ENCODE results near the gene PLAU.
"Not testable (repeated sequence)": the region's sequence is repeated elsewhere in the genome, so short reads cannot be mapped to it uniquely, and the experiment has no call there.

The PLAU gene

DNA sequence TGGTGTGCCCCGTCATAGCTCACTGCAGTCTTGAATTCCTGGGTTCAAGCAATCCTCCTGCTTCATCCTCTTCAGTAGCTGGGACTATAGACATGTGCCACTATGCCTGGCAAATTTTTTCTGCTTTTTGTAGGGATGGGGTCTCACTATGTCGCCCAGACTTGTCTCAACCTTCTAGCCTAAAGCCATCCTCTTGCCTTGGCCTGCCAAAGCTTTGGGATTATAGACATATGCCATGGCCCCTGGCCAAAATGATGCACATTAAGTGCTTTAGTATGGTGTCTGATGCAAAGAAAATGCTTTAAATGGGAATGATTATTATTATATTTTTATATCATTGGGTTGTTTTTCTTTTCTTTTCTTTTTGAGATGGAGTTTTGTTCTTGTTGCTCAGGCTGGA is 53.8 kb downstream of the PLAU start:
- Histone ChIP-seq H3K36me3 (ENCODE audit: control insufficient read depth, low read length) (no peaks in the 10 kb centered on the region), H3K27me3 (ENCODE audit: control insufficient read depth, low read length) (no peaks in the 10 kb centered on the region), H4K20me1 (ENCODE audit: control insufficient read depth, insufficient read depth, low read depth, low read length) (no peaks in the 10 kb centered on the region), H3K9me3 (ENCODE audit: control insufficient read depth, insufficient read depth, low read length) (no peaks in the 10 kb centered on the region), H3K4me2 (ENCODE audit: low read length) (no peak overlapping the region), H3K79me2 (ENCODE audit: control insufficient read depth, low read length) (no peaks in the 10 kb centered on the region), H3K4me1 (ENCODE audit: control insufficient read depth, low read length) (peaks cover 23% of the 10 kb centered on the region), H3F3A (ENCODE audit: control insufficient read depth, insufficient read depth) (peaks cover 10% of the 10 kb centered on the region), H3K4me3 (ENCODE audit: low read length) (no peak overlapping the region), H3K27ac (ENCODE audit: low read depth, low read length) (no peak overlapping the region), H3K9me2 (replicated peaks; ENCODE audit: control insufficient read depth, low read length) (no peaks in the 10 kb centered on the region)
- TF ChIP-seq, protein P1, sequence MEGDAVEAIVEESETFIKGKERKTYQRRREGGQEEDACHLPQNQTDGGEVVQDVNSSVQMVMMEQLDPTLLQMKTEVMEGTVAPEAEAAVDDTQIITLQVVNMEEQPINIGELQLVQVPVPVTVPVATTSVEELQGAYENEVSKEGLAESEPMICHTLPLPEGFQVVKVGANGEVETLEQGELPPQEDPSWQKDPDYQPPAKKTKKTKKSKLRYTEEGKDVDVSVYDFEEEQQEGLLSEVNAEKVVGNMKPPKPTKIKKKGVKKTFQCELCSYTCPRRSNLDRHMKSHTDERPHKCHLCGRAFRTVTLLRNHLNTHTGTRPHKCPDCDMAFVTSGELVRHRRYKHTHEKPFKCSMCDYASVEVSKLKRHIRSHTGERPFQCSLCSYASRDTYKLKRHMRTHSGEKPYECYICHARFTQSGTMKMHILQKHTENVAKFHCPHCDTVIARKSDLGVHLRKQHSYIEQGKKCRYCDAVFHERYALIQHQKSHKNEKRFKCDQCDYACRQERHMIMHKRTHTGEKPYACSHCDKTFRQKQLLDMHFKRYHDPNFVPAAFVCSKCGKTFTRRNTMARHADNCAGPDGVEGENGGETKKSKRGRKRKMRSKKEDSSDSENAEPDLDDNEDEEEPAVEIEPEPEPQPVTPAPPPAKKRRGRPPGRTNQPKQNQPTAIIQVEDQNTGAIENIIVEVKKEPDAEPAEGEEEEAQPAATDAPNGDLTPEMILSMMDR (IDR thresholded peaks at IDR 0.05; ENCODE audit: low read depth, low read length, poor library complexity, severe bottlenecking) = no peak
- no peak for TF ChIP-seq EZH2phosphoT487 (IDR thresholded peaks at IDR 0.05; ENCODE audit: borderline replicate concordance, low read length)

DNA sequence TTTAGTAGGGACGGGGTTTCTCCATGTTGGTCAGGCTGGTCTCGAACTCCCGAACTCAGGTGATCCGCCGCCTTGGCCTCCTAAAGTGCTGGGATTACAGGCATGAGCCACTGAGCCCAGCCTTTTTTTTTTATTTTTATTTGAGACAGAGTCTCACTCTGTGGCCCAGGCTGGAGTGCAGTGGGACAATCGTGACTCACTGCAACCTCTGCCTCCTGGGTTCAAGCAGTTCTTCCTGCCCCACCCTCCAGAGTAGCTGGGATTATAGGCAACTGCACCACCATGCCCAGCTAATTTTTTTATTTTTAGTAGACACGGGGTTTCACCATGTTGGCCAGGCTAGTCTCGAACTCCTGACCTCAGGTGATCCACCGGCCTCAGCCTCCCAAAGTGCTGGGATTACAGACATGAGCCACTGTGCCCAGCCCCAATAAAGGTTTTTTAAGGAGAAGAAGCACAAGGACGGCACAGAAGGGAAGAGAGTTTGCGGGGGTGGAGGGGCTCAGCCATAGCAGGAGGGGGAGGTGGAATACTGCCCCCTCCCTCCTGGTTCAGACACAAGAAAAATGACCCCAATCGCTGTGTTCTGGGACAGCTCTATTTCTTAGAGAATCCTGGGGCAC is 54.4 kb downstream of the PLAU start:
- peaks cover 17% of the 10 kb centered on the region for H3K4me1 ChIP-seq (ENCODE audit: control insufficient read depth, low read length)
- H3K27ac ChIP-seq (ENCODE audit: low read depth, low read length); H3K4me2 ChIP-seq (ENCODE audit: low read length); H3K27me3 ChIP-seq (ENCODE audit: control insufficient read depth, low read length); H3F3A ChIP-seq (ENCODE audit: control insufficient read depth, insufficient read depth); H4K20me1 ChIP-seq (ENCODE audit: control insufficient read depth, insufficient read depth, low read depth, low read length); H3K36me3 ChIP-seq (ENCODE audit: control insufficient read depth, low read length); H3K4me3 ChIP-seq (ENCODE audit: low read length); H3K79me2 ChIP-seq (ENCODE audit: control insufficient read depth, low read length); H3K9me2 ChIP-seq (replicated peaks; ENCODE audit: control insufficient read depth, low read length); H3K9me3 ChIP-seq (ENCODE audit: control insufficient read depth, insufficient read depth, low read length): not testable (repeated sequence)

DNA sequence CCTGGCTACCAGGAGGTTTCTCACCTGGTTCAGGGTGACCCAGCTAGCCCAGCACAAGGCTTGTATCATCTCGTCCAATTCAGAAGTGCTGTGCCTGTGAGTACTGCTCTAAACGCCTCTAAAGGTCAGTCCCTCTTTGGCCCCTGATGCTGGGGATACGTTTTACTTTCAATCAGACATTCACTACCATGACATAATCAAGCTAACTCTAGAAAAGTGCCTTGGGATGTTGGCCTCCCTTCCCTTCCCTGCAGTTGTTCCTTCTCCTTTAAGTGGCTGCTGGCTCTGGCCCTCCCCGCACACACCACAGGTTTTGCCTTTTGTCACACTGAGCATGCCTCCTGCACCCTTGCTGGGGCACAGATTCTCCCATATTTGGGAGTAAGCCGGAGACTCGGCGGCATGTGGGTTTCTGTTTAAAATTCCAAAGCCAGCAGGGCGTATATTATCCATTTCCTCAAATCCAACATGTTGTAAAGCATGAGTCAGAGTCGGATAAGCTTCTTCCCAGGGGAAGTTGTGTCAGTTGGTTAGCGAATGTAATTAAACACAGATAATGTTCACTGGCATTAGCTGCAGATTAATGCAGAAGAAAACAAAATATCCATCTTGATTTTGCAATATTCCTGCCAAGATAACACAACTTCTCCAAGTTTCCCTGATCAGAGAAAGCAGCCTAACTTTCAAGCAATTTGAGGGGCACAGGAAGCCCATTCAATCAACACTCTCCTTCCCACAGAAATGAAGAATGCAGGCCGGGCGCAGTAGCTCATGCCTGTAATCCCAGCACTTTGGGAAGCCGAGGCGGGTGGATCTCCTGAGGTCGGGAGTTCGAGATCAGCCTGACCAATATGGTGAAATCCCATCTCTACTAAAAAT is 55.2 kb downstream of the PLAU start:
- no peak for TF ChIP-seq EZH2phosphoT487 (IDR thresholded peaks at IDR 0.05; ENCODE audit: borderline replicate concordance, low read length)
- TF ChIP-seq, protein P1 (IDR thresholded peaks at IDR 0.05; ENCODE audit: low read depth, low read length, poor library complexity, severe bottlenecking) = no peak
- H3F3A ChIP-seq (ENCODE audit: control insufficient read depth, insufficient read depth) = peaks cover 5% of the 10 kb centered on the region
- no peaks in the 10 kb centered on the region for H3K36me3 ChIP-seq (ENCODE audit: control insufficient read depth, low read length)
- H3K27ac ChIP-seq (ENCODE audit: low read depth, low read length) = no peak overlapping the region
- H3K4me1 ChIP-seq (ENCODE audit: control insufficient read depth, low read length) = peaks cover 10% of the 10 kb centered on the region
- no peak overlapping the region for H3K4me2 ChIP-seq (ENCODE audit: low read length)
- H3K9me3 ChIP-seq (ENCODE audit: control insufficient read depth, insufficient read depth, low read length) = no peaks in the 10 kb centered on the region
- no peak overlapping the region for H3K4me3 ChIP-seq (ENCODE audit: low read length)
- no peaks in the 10 kb centered on the region for H4K20me1 ChIP-seq (ENCODE audit: control insufficient read depth, insufficient read depth, low read depth, low read length)
- no peaks in the 10 kb centered on the region for H3K79me2 ChIP-seq (ENCODE audit: control insufficient read depth, low read length)
- no peaks in the 10 kb centered on the region for H3K9me2 ChIP-seq (replicated peaks; ENCODE audit: control insufficient read depth, low read length)
- no peaks in the 10 kb centered on the region for H3K27me3 ChIP-seq (ENCODE audit: control insufficient read depth, low read length)

DNA sequence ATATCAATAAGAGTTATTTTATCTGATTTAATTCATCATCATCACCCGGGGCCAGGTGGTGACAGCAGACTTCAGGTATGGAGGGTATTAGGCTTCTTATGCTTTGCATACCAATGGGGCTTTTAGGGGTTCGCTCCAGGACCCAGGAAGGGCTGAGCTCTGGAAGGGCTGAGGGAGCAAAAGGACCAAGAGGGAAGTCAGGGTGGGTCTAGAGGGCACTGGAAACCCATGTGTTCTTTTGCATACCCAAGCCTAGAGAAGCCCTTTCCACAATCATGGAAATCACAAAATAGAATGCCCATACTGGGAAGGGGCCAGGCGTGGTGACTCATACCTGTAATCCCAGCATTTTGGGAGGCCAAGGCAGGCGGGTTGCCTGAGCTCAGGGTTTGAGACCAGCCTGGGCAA is 56.1 kb downstream of the PLAU start:
- H3K79me2 ChIP-seq (ENCODE audit: control insufficient read depth, low read length) = no peaks in the 10 kb centered on the region
- no peak overlapping the region for H3K4me3 ChIP-seq (ENCODE audit: low read length)
- no peaks in the 10 kb centered on the region for H3K9me3 ChIP-seq (ENCODE audit: control insufficient read depth, insufficient read depth, low read length)
- H3K9me2 ChIP-seq (replicated peaks; ENCODE audit: control insufficient read depth, low read length) = no peaks in the 10 kb centered on the region
- H3K4me2 ChIP-seq (ENCODE audit: low read length) = no peak overlapping the region
- no peaks in the 10 kb centered on the region for H3K27me3 ChIP-seq (ENCODE audit: control insufficient read depth, low read length)
- peaks cover 12% of the 10 kb centered on the region for H3K4me1 ChIP-seq (ENCODE audit: control insufficient read depth, low read length)
- TF ChIP-seq EZH2phosphoT487 (IDR thresholded peaks at IDR 0.05; ENCODE audit: borderline replicate concordance, low read length) = no peak
- TF ChIP-seq, protein P1 (IDR thresholded peaks at IDR 0.05; ENCODE audit: low read depth, low read length, poor library complexity, severe bottlenecking) = no peak
- no peaks in the 10 kb centered on the region for H4K20me1 ChIP-seq (ENCODE audit: control insufficient read depth, insufficient read depth, low read depth, low read length)
- no peak overlapping the region for H3K27ac ChIP-seq (ENCODE audit: low read depth, low read length)
- H3K36me3 ChIP-seq (ENCODE audit: control insufficient read depth, low read length) = no peaks in the 10 kb centered on the region
- H3F3A ChIP-seq (ENCODE audit: control insufficient read depth, insufficient read depth) = peaks cover 5% of the 10 kb centered on the region

Measured in DOHH2 (cell line).